Ovary (tissue), 9 donors: ENCODE measurements around the gene FER. TPM values are rescaled to one million over a fixed set of nuclear protein-coding genes. Genes with fewer than 3 reads are reported as not detected.
"Not testable (repeated sequence)": the region's sequence is repeated elsewhere in the genome, so short reads cannot be mapped to it uniquely, and the experiment has no call there.

Source experiments
- DNase-seq, 5 donors: peaks; one replicate each; pipeline ENCODE4 v3.0.0-alpha.2; 2019 to 2020
- H3K27ac ChIP-seq, 2 donors: fragments of 200-600 bp; one replicate each; pipeline versions ENCODE4 v1.5.1 to v1.8.0; 2019 to 2022
- H3K27me3 ChIP-seq: fragments of 200-600 bp; one replicate; pipeline ENCODE4 v1.8.0; 2022
- H3K36me3 ChIP-seq: fragments of 200-600 bp; sonication (generic); one replicate; pipeline ENCODE4 v1.5.1; 2019
- H3K4me1 ChIP-seq: one replicate; pipeline ENCODE4 v1.8.1; 2013; ENCODE audit warnings: mild to moderate bottlenecking, moderate library complexity; ENCODE audit not compliant: insufficient read depth
- H3K4me3 ChIP-seq: fragments of 200-600 bp; sonication (generic); one replicate; pipeline ENCODE4 v1.5.1; 2017
- H3K9me3 ChIP-seq, 2 donors: fragments of 200-600 bp in 1 of 2; sonication (generic) in 1 of 2; one replicate each; pipeline versions ENCODE4 v1.5.1 to v1.8.1; 2013 to 2019; ENCODE audit warnings: mild to moderate bottlenecking in 1 of 2, moderate library complexity in 1 of 2
- CTCF ChIP-seq, 3 donors: fragments of 450-650 bp in 2 of 3; fragments of 200-600 bp in 1 of 3; IDR thresholded peaks; one replicate each; pipeline versions ENCODE4 v1.5.1 to v1.8.0; 2016 to 2022; ENCODE audit warnings: antibody characterized with exemption in 3 of 3, mild to moderate bottlenecking in 1 of 3
- EP300 ChIP-seq: sonication (generic); formaldehyde crosslinking; IDR thresholded peaks from one replicate; pipeline ENCODE4 v1.6.1; 2017; ENCODE audit warnings: antibody characterized with exemption
- POLR2A ChIP-seq: fragments of 450-650 bp; IDR thresholded peaks from one replicate; pipeline ENCODE4 v1.6.1; 2017; ENCODE audit warnings: antibody characterized with exemption, mild to moderate bottlenecking, moderate library complexity
- WGBS, 3 donors: extraction: QIAGEN DNeasy Blood & Tissue Kit in 1 of 3; methylation state at CpG; one replicate each; pipeline versions ENCODE4 v1.1.5 to v1.1.7; 2013 to 2017; 5-methylcytosine and 5-hydroxymethylcytosine counted together
- intact Hi-C, 4 donors: fragments of 100-400 bp; cut with DNase I; formaldehyde crosslinking; loops; one replicate each; pipeline versions ENCODE4 v1.11.0 to v1.15.1; 2022 to 2023
- polyA plus RNA-seq, 2 donors: library from polyadenylated mRNA; stranded (reverse); fragments of 200-250 nt in 1 of 2; fragments of 350-450 nt in 1 of 2; fragmentation: Illumina TruSeq in 1 of 2; extraction: RNeasy Lipid Tissue Mini Kit (QIAGEN cat#74804) in 1 of 2; gene quantifications; one replicate each; pipeline ENCODE4 v1.2.3, GENCODE V29; 2013 to 2014
- total RNA-seq, 7 donors: library from RNA; depleted of rRNA in 2 of 7; stranded (reverse); fragments of >200 nt in 2 of 7; fragmentation: NEBNext Ultra II Directional in 3 of 7; extraction: Animal tissue kit (Norgen Biotek cat#: 25700) in 3 of 7; gene quantifications; one replicate each; pipeline versions ENCODE4 v1.1.0 to v1.2.4, GENCODE V29; 2016 to 2023
- donor health status: DM: no; HTN: no; CAD: no; lungs with moderate emphysema.
- donor health status: DM: no; HTN: no; CAD: no.
- donor health status: Bipolar disorder and iron deficiency.
- donor health status: DM: yes; HTN: yes; CAD: no.
- donor health status: DM: no; HTN: no; CAD: no.
- donor health status: DM: yes; HTN: yes; CAD: no.

FER gene
- total and polyA plus RNA-seq, 9 donors = 3.0 to 36.0 (median 28.0) TPM

GRCh38 chr5:108857905-108858304, 110.2 kb downstream of the FER start:
- no peak for DNase-seq
- 86 to 93% (median 90%) methylated on average over 1 of the region's 1 CpG for WGBS, 3 donors
- Histone ChIP-seq H3K36me3 (no peaks in the 10 kb centered on the region), H3K4me1 (no peaks in the 10 kb centered on the region), H3K27me3 (no peaks in the 10 kb centered on the region), H3K9me3 (no peaks in the 10 kb centered on the region), H3K4me3 (no peak overlapping the region), H3K27ac (no peak overlapping the region)
- TF ChIP-seq CTCF (IDR thresholded peaks at IDR 0.05) (no peak), EP300 (no peak), POLR2A (no peak)
- intact Hi-C loops = no loop called here

- TF ChIP-seq CTCF (IDR thresholded peaks at IDR 0.05) = no peak
- no peak for TF ChIP-seq EP300
- no peak for TF ChIP-seq POLR2A
- WGBS, 3 donors = 68 to 81% (median 71%) methylated on average over 2 of the region's 2 CpGs
- H3K4me1 ChIP-seq = no peaks in the 10 kb centered on the region
- intact Hi-C loops = no loop called here
- H3K4me3 ChIP-seq = no peak overlapping the region
- no peaks in the 10 kb centered on the region for H3K9me3 ChIP-seq
- H3K27me3 ChIP-seq = no peaks in the 10 kb centered on the region
- no peaks in the 10 kb centered on the region for H3K36me3 ChIP-seq
- no peak for DNase-seq
- no peak overlapping the region for H3K27ac ChIP-seq
These were observed 111.3 kb downstream of the FER start for GRCh38 chr5:108858959-108859358.

- intact Hi-C loops = no loop called here
- H3K27me3 ChIP-seq = no peaks in the 10 kb centered on the region
These were observed 114.5 kb downstream of the FER start for GRCh38 chr5:108862211-108862610.

GRCh38 chr5:108866097-108866496, 118.4 kb downstream of the FER start:
- intact Hi-C loops, H3K9me3 ChIP-seq, H3K27ac ChIP-seq, H3K4me3 ChIP-seq, H3K27me3 ChIP-seq, H3K36me3 ChIP-seq, H3K4me1 ChIP-seq, DNase-seq: not testable (repeated sequence)
- 93 to 99% (median 97%) methylated on average over 3 of the region's 3 CpGs for WGBS, 3 donors

More at GRCh38 chr5:108862211-108862610, 114.5 kb downstream of the FER start:
- no peak for TF ChIP-seq POLR2A
- H3K36me3 ChIP-seq = no peaks in the 10 kb centered on the region
- no peak overlapping the region for H3K4me3 ChIP-seq
- no peak for DNase-seq
- H3K4me1 ChIP-seq = no peaks in the 10 kb centered on the region
- no peak overlapping the region for H3K27ac ChIP-seq
- H3K9me3 ChIP-seq = no peaks in the 10 kb centered on the region

- no peak overlapping the region for H3K4me3 ChIP-seq
- H3K9me3 ChIP-seq = no peaks in the 10 kb centered on the region
- no peak for TF ChIP-seq POLR2A
- no peak for TF ChIP-seq CTCF (IDR thresholded peaks at IDR 0.05)
- no peak for TF ChIP-seq EP300
- intact Hi-C loops = no loop called here
- H3K27ac ChIP-seq = no peak overlapping the region
- no peaks in the 10 kb centered on the region for H3K36me3 ChIP-seq
- WGBS, 3 donors = 91 to 96% (median 94%) methylated on average over 4 of the region's 4 CpGs
- no peak for DNase-seq
- no peaks in the 10 kb centered on the region for H3K27me3 ChIP-seq
- H3K4me1 ChIP-seq = no peaks in the 10 kb centered on the region
These were observed 120.0 kb downstream of the FER start for GRCh38 chr5:108867656-108868055.

- Histone ChIP-seq H3K9me3 (no peaks in the 10 kb centered on the region), H3K36me3 (no peaks in the 10 kb centered on the region), H3K4me3 (no peak overlapping the region), H3K27me3 (no peaks in the 10 kb centered on the region), H3K27ac (no peak overlapping the region), H3K4me1 (no peaks in the 10 kb centered on the region)
- TF ChIP-seq EP300 (no peak), POLR2A (no peak), CTCF (IDR thresholded peaks at IDR 0.05) (no peak)
- intact Hi-C loops = no loop called here
- no peak for DNase-seq
- WGBS, 3 donors = 98 to 100% (median 99%) methylated on average over 1 of the region's 1 CpG
These were observed 121.4 kb downstream of the FER start for GRCh38 chr5:108869066-108869465.
